HepG2 (cell line): ENCODE data around the gene BMPER. TPM values are rescaled to one million over a fixed set of nuclear protein-coding genes. Genes with fewer than 3 reads are reported as not detected.

Experiments
- ATAC-seq: fragments of 200-7000 bp; cut with Tn5 transposase; 3 replicates; pipeline ENCODE4 v1.9.1; 2020; ENCODE audit warnings: mild to moderate bottlenecking, moderate library complexity
- BruUV-seq: library from RNA; stranded (reverse); fragments of 400-500 nt; replicated peaks from 2 replicates; lab custom pipeline; 2021; lab: Mats Ljungman, UMichigan
- CTCF ChIA-PET: fragments of 300-600 bp; formaldehyde crosslinking; extraction: SDS; loops from one replicate; lab custom pipeline; 2021; ENCODE audit warnings: low total read pairs, inconsistent platforms, low intra/inter-chr PET ratio; lab: Yijun Ruan, JAX
- POLR2A ChIA-PET: fragments of 350-600 bp; sonication (Branson Sonifier 250); formaldehyde crosslinking; loops from one replicate; lab custom pipeline; 2020; ENCODE audit warnings: antibody characterized with exemption, inconsistent platforms; lab: Yijun Ruan, JAX
- DNase-seq: peaks from one replicate; pipeline ENCODE4 v3.0.0-alpha.2; 2015; ENCODE audit warnings: low spot score
- FAIRE-seq: peaks from 3 replicates; lab custom pipeline; 2011; peaks lifted over from hg19 to GRCh38; lab: Jason Lieb, UNC
- H2AFZ ChIP-seq: one replicate; pipeline ENCODE4 v1.6.1; 2011; ENCODE audit warnings: low read length, inconsistent platforms
- H3K27ac ChIP-seq: fragments of 300-600 bp; 3 replicates; pipeline ENCODE4 v1.8.0; 2011; ENCODE audit warnings: mixed run types, mild to moderate bottlenecking, mixed read lengths, low read length, inconsistent platforms; ENCODE audit not compliant: insufficient read depth; ENCODE audit errors: extremely low read length
- H3K27me3 ChIP-seq, 2 experiments: fragments of 200-600 bp in 1 of 2; 2 replicates in 1 of 2; 3 replicates in 1 of 2; pipeline versions ENCODE4 v1.6.0 to v1.8.0; 2011; ENCODE audit warnings: low read length in 2 of 2, mild to moderate bottlenecking in 2 of 2, moderate library complexity in 2 of 2, inconsistent platforms in 1 of 2; ENCODE audit not compliant: insufficient read depth in 2 of 2, control insufficient read depth in 1 of 2
- H3K36me3 ChIP-seq, 2 experiments: fragments of 200-600 bp in 1 of 2; replicated peaks in 1 of 2; 2 replicates in 1 of 2; 3 replicates in 1 of 2; pipeline versions ENCODE4 v1.5.1 to v1.8.0; 2011; ENCODE audit warnings: low read length in 2 of 2, inconsistent platforms in 1 of 2; ENCODE audit not compliant: insufficient read depth in 2 of 2, control insufficient read depth in 1 of 2
- H3K4me1 ChIP-seq: 2 replicates; pipeline ENCODE4 v1.5.1; 2012; ENCODE audit warnings: low read length, inconsistent platforms; ENCODE audit not compliant: insufficient read depth
- H3K4me2 ChIP-seq: 2 replicates; pipeline ENCODE4 v1.6.0; 2011; ENCODE audit warnings: low read depth, low read length, inconsistent platforms
- H3K4me3 ChIP-seq, 3 experiments: fragments of 200-600 bp in 1 of 3; sonication (generic), shearing (Covaris generic) in 1 of 3; replicated peaks in 1 of 3; 2 replicates each; pipeline ENCODE4 v1.5.1; 2011 to 2016; ENCODE audit warnings: low read length in 3 of 3, inconsistent platforms in 2 of 3, low read depth in 2 of 3, mild to moderate bottlenecking in 2 of 3, control low read depth in 1 of 3, mixed read lengths in 1 of 3; ENCODE audit not compliant: insufficient read depth in 1 of 3
- H3K79me2 ChIP-seq: one replicate; pipeline ENCODE4 v1.6.1; 2011; ENCODE audit warnings: low read length, inconsistent platforms; ENCODE audit not compliant: insufficient read depth
- H3K9ac ChIP-seq: 2 replicates; pipeline ENCODE4 v1.6.0; 2011; ENCODE audit warnings: mild to moderate bottlenecking, low read depth, low read length, inconsistent platforms; ENCODE audit not compliant: insufficient read depth
- H3K9me3 ChIP-seq: 2 replicates; pipeline ENCODE4 v1.5.1; 2012; ENCODE audit warnings: mild to moderate bottlenecking, low read length
- H4K20me1 ChIP-seq: 2 replicates; pipeline ENCODE4 v1.6.0; 2011; ENCODE audit warnings: inconsistent platforms, mild to moderate bottlenecking, low read length, moderate library complexity; ENCODE audit not compliant: insufficient read depth
- FOXA3 ChIP-seq: IDR thresholded peaks from 2 replicates; pipeline ENCODE4 v1.6.1; 2016; ENCODE audit warnings: missing genetic modification reagents, missing compliant biosample characterization
- GATA4 ChIP-seq: sonication (generic); IDR thresholded peaks from 2 replicates; pipeline ENCODE4 v1.6.1; 2016; ENCODE audit warnings: antibody characterized with exemption, low read depth, borderline replicate concordance
- HDAC1 ChIP-seq: sonication (generic); formaldehyde crosslinking; IDR thresholded peaks from 2 replicates; pipeline ENCODE4 v1.5.1; 2020; ENCODE audit warnings: mild to moderate bottlenecking, missing genetic modification reagents
- HDAC2 ChIP-seq: sonication (generic); formaldehyde crosslinking; IDR thresholded peaks from 2 replicates; pipeline ENCODE4 v1.4.0; 2020; ENCODE audit warnings: missing genetic modification reagents
- JDP2 ChIP-seq: sonication (generic); formaldehyde crosslinking; IDR thresholded peaks from 2 replicates; pipeline ENCODE4 v1.8.1; 2022; ENCODE audit warnings: missing genetic modification reagents, borderline replicate concordance
- POGZ ChIP-seq: sonication (generic); formaldehyde crosslinking; IDR thresholded peaks from 2 replicates; pipeline ENCODE4 v1.4.0; 2020; ENCODE audit warnings: mild to moderate bottlenecking, missing genetic modification reagents
- PRMT3 ChIP-seq: sonication (generic); formaldehyde crosslinking; IDR thresholded peaks from 2 replicates; pipeline ENCODE4 v1.8.1; 2022; ENCODE audit warnings: low read depth, mild to moderate bottlenecking, moderate library complexity, missing genetic modification reagents, borderline replicate concordance
- RFXAP ChIP-seq: sonication (generic); formaldehyde crosslinking; IDR thresholded peaks from 2 replicates; pipeline ENCODE4 v1.4.0; 2020; ENCODE audit warnings: missing genetic modification reagents, borderline replicate concordance
- TMF1 ChIP-seq: sonication (generic); formaldehyde crosslinking; IDR thresholded peaks from 2 replicates; pipeline ENCODE4 v1.8.1; 2022; ENCODE audit warnings: low read depth, missing genetic modification reagents
- ZKSCAN1 ChIP-seq: fragments of 150-350 bp; IDR thresholded peaks from 2 replicates; pipeline ENCODE4 v1.6.1; 2014; ENCODE audit warnings: low read length
- ZMAT3 ChIP-seq: sonication (generic); formaldehyde crosslinking; conservative IDR thresholded peaks from 2 replicates; pipeline ENCODE4 v1.7.0; 2021; ENCODE audit warnings: missing genetic modification reagents
- ZNF777 ChIP-seq: sonication (generic); formaldehyde crosslinking; IDR thresholded peaks from 2 replicates; pipeline ENCODE4 v1.4.0; 2020; ENCODE audit warnings: missing genetic modification reagents
- WGBS: methylation state at CpG from one replicate; pipeline ENCODE4 v1.1.6; 2017; ENCODE audit warnings: low lambda C conversion rate; 5-methylcytosine and 5-hydroxymethylcytosine counted together
- in situ Hi-C: cut with HindIII; loops from 2 replicates; pipeline ENCODE4 v1.10.0; 2017; ENCODE audit warnings: low pct_unique_long_range_greater_than_20kb; ENCODE audit not compliant: extremely low pct_ligation_motif_present
- intact Hi-C: fragments of 100-400 bp; cut with micrococcal nuclease; formaldehyde crosslinking; loops from one replicate; pipeline ENCODE4 v1.10.0; 2022; ENCODE audit not compliant: unreplicated experiment
- polyA plus RNA-seq, 8 experiments: library from polyadenylated mRNA; depleted of rRNA in 3 of 8; stranded (reverse) in 7 of 8; unstranded in 1 of 8; fragments of >200 nt; fragmentation: Illumina TruSeq in 4 of 8; extraction: Trizol in 4 of 8; gene quantifications; 2 replicates each; pipeline versions ENCODE4 v1.2.1 to v1.2.3, GENCODE V29; 2011 to 2016; ENCODE audit warnings: low read depth in 4 of 8, missing spikeins in 1 of 8, mixed read lengths in 1 of 8; ENCODE audit not compliant: insufficient read depth in 1 of 8
- total RNA-seq, 5 experiments: library from RNA; depleted of rRNA; stranded (reverse); fragments of >200 nt; fragmentation: Illumina TruSeq; extraction: Trizol; gene quantifications; 2 replicates each; pipeline ENCODE4 v1.2.3, GENCODE V29; 2016; ENCODE audit warnings: low read depth in 1 of 5
- TF ChIP-seq, protein P1 (sequence below): sonication (generic); formaldehyde crosslinking; IDR thresholded peaks from 2 replicates; pipeline ENCODE4 v1.8.1; 2022; ENCODE audit warnings: mild to moderate bottlenecking, missing genetic modification reagents
- TF ChIP-seq, protein P2 (sequence below): sonication (generic); formaldehyde crosslinking; IDR thresholded peaks from 2 replicates; pipeline ENCODE4 v1.8.1; 2023; ENCODE audit warnings: mild to moderate bottlenecking, missing genetic modification reagents
- TF ChIP-seq, protein P3 (sequence below): sonication (generic); formaldehyde crosslinking; IDR thresholded peaks from 2 replicates; pipeline ENCODE4 v1.8.0; 2022; ENCODE audit warnings: missing genetic modification reagents, mild to moderate bottlenecking, moderate library complexity, borderline replicate concordance
- TF ChIP-seq, protein P4 (sequence below): sonication (generic); formaldehyde crosslinking; IDR thresholded peaks from 2 replicates; pipeline ENCODE4 v1.4.0; 2020; ENCODE audit warnings: mild to moderate bottlenecking, missing genetic modification reagents

The BMPER gene
- total and polyA plus RNA-seq, 2 of the 13 experiments (the other 11 are each of a cell fraction or from before 2014, with no cell fraction given) = not detected

DNA sequence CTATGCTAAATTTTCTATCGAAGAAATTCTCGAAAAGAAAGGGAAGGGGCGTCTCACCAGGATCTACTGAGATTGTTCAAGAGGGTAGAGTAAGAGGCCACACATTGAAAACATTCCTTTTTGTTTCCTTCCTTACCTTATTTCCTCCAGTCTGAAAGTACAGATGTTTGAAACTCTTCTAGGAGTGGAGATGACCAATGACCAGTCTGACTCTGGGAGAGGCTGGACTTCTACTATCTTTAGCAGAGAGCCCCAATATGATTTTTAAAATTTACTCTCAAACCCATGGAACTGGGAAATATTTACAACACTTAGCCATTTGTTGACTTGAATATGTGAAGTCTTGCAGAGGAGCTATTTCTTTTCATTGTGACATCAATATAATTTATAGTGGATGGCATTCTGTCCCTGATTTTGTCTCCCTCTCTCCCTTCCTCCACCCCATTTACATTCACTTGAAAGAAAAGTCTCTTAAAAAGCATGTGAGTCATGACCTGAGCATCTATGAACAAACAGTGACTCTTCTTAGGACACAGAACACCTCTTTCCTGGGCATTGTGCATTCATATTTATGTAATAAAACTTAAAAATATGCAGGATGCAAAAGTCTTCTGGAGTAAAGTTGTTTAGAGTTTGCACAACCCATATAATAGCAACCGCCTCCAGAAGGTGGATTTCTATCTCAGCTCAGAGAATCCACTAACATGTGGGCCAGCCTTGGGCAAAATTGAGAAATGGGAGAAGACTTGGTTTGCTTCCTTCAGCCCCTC lies 31.2 kb upstream of the BMPER start (continued):
- TF ChIP-seq ZMAT3 (CRISPR knock-in tag) = no peak

DNA sequence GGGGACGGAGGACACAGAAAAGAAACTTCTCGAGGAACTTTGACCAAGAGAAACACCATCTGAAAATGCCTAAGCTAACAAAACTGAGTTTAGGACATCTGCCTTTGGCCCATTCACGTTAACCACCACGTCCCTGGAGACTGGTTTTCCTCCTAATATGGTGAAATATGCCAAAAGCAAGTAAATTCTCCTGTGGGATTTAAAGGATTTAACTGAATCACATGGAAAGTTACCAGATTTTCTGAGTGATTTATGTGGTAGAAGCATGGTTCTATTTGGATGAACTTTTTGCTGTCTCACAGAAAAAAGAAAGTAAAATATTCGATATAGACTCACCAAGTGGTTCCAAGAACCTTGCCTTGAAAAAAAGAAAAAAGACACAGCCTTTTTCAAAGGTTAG lies 30.4 kb upstream of the BMPER start:
- peaks cover 0 to 4% of the 10 kb centered on the region in 2 experiments; a peak in 2 of 5 replicates for H3K27me3 ChIP-seq
- H3K4me1 ChIP-seq = no peaks in the 10 kb centered on the region
- BruUV-seq = no TSS peak
- ChIA-PET POLR2A (no interaction called here), CTCF (no interaction called here)
- intact Hi-C loops (no loop called here), in situ Hi-C loops (no loop called here)
- FAIRE-seq (no peak), ATAC-seq (no peak), DNase-seq (no peak)
- H4K20me1 ChIP-seq = no peaks in the 10 kb centered on the region
- WGBS = 6% methylated on average over 5 of the region's 5 CpGs
- H3K9ac ChIP-seq = no peak overlapping the region
- H3K4me2 ChIP-seq = no peak overlapping the region
- H3K4me3 ChIP-seq = no peak overlapping the region
- no peak overlapping the region for H2AFZ ChIP-seq
- H3K36me3 ChIP-seq = no peaks in the 10 kb centered on the region
- H3K9me3 ChIP-seq = no peaks in the 10 kb centered on the region
- no peaks in the 10 kb centered on the region for H3K79me2 ChIP-seq
- H3K27ac ChIP-seq = no peak overlapping the region
- TF ChIP-seq PRMT3 (CRISPR knock-in tag) (no peak), POGZ (CRISPR knock-in tag) (no peak), ZKSCAN1 (no peak), GATA4 (no peak), FOXA3 (CRISPR knock-in tag) (no peak), ZNF777 (CRISPR knock-in tag) (no peak), RFXAP (CRISPR knock-in tag) (no peak), HDAC1 (no peak), JDP2 (no peak), TMF1 (CRISPR knock-in tag) (no peak), HDAC2 (CRISPR knock-in tag) (no peak)
- TF ChIP-seq, protein P1, sequence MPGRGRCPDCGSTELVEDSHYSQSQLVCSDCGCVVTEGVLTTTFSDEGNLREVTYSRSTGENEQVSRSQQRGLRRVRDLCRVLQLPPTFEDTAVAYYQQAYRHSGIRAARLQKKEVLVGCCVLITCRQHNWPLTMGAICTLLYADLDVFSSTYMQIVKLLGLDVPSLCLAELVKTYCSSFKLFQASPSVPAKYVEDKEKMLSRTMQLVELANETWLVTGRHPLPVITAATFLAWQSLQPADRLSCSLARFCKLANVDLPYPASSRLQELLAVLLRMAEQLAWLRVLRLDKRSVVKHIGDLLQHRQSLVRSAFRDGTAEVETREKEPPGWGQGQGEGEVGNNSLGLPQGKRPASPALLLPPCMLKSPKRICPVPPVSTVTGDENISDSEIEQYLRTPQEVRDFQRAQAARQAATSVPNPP (CRISPR knock-in tag) = no peak
- TF ChIP-seq, protein P2, sequence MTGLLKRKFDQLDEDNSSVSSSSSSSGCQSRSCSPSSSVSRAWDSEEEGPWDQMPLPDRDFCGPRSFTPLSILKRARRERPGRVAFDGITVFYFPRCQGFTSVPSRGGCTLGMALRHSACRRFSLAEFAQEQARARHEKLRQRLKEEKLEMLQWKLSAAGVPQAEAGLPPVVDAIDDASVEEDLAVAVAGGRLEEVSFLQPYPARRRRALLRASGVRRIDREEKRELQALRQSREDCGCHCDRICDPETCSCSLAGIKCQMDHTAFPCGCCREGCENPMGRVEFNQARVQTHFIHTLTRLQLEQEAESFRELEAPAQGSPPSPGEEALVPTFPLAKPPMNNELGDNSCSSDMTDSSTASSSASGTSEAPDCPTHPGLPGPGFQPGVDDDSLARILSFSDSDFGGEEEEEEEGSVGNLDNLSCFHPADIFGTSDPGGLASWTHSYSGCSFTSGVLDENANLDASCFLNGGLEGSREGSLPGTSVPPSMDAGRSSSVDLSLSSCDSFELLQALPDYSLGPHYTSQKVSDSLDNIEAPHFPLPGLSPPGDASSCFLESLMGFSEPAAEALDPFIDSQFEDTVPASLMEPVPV = no peak
- TF ChIP-seq, protein P3, sequence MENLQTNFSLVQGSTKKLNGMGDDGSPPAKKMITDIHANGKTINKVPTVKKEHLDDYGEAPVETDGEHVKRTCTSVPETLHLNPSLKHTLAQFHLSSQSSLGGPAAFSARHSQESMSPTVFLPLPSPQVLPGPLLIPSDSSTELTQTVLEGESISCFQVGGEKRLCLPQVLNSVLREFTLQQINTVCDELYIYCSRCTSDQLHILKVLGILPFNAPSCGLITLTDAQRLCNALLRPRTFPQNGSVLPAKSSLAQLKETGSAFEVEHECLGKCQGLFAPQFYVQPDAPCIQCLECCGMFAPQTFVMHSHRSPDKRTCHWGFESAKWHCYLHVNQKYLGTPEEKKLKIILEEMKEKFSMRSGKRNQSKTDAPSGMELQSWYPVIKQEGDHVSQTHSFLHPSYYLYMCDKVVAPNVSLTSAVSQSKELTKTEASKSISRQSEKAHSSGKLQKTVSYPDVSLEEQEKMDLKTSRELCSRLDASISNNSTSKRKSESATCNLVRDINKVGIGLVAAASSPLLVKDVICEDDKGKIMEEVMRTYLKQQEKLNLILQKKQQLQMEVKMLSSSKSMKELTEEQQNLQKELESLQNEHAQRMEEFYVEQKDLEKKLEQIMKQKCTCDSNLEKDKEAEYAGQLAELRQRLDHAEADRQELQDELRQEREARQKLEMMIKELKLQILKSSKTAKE (CRISPR knock-in tag) = no peak
- TF ChIP-seq, protein P4, sequence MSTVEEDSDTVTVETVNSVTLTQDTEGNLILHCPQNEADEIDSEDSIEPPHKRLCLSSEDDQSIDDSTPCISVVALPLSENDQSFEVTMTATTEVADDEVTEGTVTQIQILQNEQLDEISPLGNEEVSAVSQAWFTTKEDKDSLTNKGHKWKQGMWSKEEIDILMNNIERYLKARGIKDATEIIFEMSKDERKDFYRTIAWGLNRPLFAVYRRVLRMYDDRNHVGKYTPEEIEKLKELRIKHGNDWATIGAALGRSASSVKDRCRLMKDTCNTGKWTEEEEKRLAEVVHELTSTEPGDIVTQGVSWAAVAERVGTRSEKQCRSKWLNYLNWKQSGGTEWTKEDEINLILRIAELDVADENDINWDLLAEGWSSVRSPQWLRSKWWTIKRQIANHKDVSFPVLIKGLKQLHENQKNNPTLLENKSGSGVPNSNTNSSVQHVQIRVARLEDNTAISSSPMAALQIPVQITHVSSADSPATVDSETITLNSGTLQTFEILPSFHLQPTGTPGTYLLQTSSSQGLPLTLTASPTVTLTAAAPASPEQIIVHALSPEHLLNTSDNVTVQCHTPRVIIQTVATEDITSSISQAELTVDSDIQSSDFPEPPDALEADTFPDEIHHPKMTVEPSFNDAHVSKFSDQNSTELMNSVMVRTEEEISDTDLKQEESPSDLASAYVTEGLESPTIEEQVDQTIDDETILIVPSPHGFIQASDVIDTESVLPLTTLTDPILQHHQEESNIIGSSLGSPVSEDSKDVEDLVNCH (CRISPR knock-in tag) = no peak
